Esophagus (tissue), 2 donors: ENCODE measurements around the gene SPRN. TPM values are rescaled to one million over a fixed set of nuclear protein-coding genes. Genes with fewer than 3 reads are reported as not detected.
"Not testable (repeated sequence)": the region's sequence is repeated elsewhere in the genome, so short reads cannot be mapped to it uniquely, and the experiment has no call there.

Experiments used
- H3K27ac ChIP-seq, 2 donors: one replicate each; pipeline ENCODE4 v1.5.1; 2013; ENCODE audit warnings: low read depth in 2 of 2, mild to moderate bottlenecking in 2 of 2, inconsistent platforms in 1 of 2, low read length in 1 of 2, moderate library complexity in 1 of 2
- H3K27me3 ChIP-seq, 2 donors: one replicate each; pipeline ENCODE4 v1.6.1; 2013; ENCODE audit warnings: low read length in 2 of 2, control low read depth in 1 of 2, mild to moderate bottlenecking in 1 of 2; ENCODE audit not compliant: insufficient read depth in 2 of 2, control insufficient read depth in 1 of 2
- H3K36me3 ChIP-seq, 2 donors: one replicate each; pipeline ENCODE4 v1.6.1; 2013; ENCODE audit warnings: low read length in 1 of 2; ENCODE audit not compliant: control insufficient read depth in 2 of 2, insufficient read depth in 2 of 2
- H3K4me1 ChIP-seq, 2 donors: one replicate each; pipeline ENCODE4 v1.6.1; 2013; ENCODE audit warnings: low read length in 1 of 2; ENCODE audit not compliant: control insufficient read depth in 2 of 2, insufficient read depth in 2 of 2
- H3K4me3 ChIP-seq, 2 donors: one replicate each; pipeline ENCODE4 v1.5.1; 2013; ENCODE audit warnings: low read length in 2 of 2, mild to moderate bottlenecking in 2 of 2, low read depth in 1 of 2, moderate library complexity in 1 of 2
- H3K9me3 ChIP-seq, 2 donors: one replicate each; pipeline ENCODE4 v1.6.1; 2013; ENCODE audit warnings: mild to moderate bottlenecking in 2 of 2, low read depth in 1 of 2, low read length in 1 of 2, moderate library complexity in 1 of 2; ENCODE audit not compliant: control insufficient read depth in 2 of 2, insufficient read depth in 1 of 2
- WGBS, 2 donors: extraction: QIAGEN DNeasy Blood & Tissue Kit; methylation state at CpG; one replicate each; pipeline ENCODE4 v1.1.7; 2013; 5-methylcytosine and 5-hydroxymethylcytosine counted together
- polyA plus RNA-seq, 2 donors: library from polyadenylated mRNA; stranded (reverse); fragments of 200-250 nt; gene quantifications; one replicate each; pipeline ENCODE4 v1.2.3, GENCODE V29; 2013
- donor health status: healthy with polysubstance abuse.
- donor health status: Bipolar disorder and iron deficiency.

The SPRN gene
- polyA plus RNA-seq, 2 donors = 0.11 to 0.33 TPM

DNA sequence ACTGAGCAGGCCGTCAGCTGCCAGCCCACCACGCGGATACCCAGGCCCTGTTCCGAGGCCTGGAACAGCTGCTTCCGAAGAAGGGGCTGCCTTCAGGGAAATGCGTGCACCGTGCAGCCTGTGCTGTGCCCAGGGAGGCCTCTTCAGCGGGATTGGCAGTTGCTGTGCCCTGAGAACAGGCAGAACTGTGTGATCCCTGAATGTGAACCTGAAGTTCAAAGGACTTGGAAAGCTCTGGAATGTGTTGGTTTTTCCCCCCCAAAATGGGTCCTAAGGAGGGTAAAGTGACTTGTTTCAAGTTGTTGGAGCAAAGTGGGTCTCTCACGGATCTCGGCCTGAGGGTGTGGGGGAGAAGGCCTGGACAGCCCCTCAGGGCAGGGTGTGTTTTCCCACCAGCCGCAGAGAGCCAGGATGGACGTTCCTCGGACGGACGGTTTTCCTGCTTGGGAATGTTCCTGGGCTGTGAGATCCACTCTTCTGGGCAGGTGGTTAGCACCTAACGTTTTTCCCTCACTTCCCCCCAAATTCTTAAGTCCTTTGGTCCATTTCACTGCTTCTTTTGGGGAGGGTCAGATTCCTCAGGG lies 2.1 kb downstream of the SPRN start:
- no peak overlapping the region for H3K27ac ChIP-seq
- WGBS, 2 donors = 75% methylated on average over 16 of the region's 16 CpGs

GRCh38 chr10:133421336-133422222 lies 2.8 kb downstream of the SPRN start:
- Histone ChIP-seq H3K36me3 (peaks cover 0 to 26% of the 10 kb centered on the region in 2 donors), H3K4me1 (peaks cover 0 to 6% of the 10 kb centered on the region in 2 donors), H3K27ac (no peak overlapping the region), H3K27me3 (peaks cover 0 to 7% of the 10 kb centered on the region in 2 donors), H3K9me3 (no peaks in the 10 kb centered on the region), H3K4me3 (no peak overlapping the region)
- WGBS, 2 donors = 80 to 87% methylated on average over 16 of the region's 17 CpGs

More for the DNA sequence above, 2.1 kb downstream of the SPRN start:
- peaks cover 0 to 7% of the 10 kb centered on the region in 2 donors for H3K27me3 ChIP-seq
- peaks cover 0 to 6% of the 10 kb centered on the region in 2 donors for H3K4me1 ChIP-seq
- H3K4me3 ChIP-seq = no peak overlapping the region
- no peaks in the 10 kb centered on the region for H3K9me3 ChIP-seq
- H3K36me3 ChIP-seq = peaks cover 0 to 26% of the 10 kb centered on the region in 2 donors

- Histone ChIP-seq H3K27me3 (peaks cover 0 to 7% of the 10 kb centered on the region in 2 donors), H3K27ac (no peak overlapping the region), H3K4me3 (no peak overlapping the region), H3K9me3 (no peaks in the 10 kb centered on the region), H3K4me1 (peaks cover 0 to 6% of the 10 kb centered on the region in 2 donors), H3K36me3 (peaks cover 0 to 29% of the 10 kb centered on the region in 2 donors)
- 94 to 97% methylated on average over 6 of the region's 6 CpGs for WGBS, 2 donors
These were observed 3.8 kb downstream of the SPRN start for GRCh38 chr10:133420579-133420978.

DNA sequence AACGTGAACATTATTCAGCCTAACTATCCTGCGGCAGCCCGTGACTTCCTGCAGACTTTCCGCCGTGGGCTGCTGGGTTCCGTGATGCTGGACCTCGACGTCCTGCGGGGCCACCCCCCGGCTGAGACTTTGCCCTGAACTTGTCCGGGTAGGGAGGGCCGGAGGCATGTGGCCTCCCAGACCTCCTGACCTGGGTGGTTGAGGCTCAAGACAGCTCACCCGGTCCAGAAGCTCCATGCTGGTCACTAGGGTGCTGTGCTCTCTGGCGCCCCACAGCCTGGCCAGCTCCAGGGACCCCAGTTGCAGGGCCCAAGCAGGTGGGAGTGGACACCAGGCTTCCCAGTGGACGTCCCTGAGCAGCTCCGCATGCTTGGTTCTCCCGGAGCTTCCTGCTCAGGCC lies 4.4 kb downstream of the SPRN start:
- H3K27me3 ChIP-seq = peaks cover 0 to 7% of the 10 kb centered on the region in 2 donors
- H3K4me1 ChIP-seq = peaks cover 0 to 6% of the 10 kb centered on the region in 2 donors
- WGBS, 2 donors = 91% methylated on average over 17 of the region's 17 CpGs
- no peak overlapping the region for H3K27ac ChIP-seq
- peaks cover 0 to 30% of the 10 kb centered on the region in 2 donors for H3K36me3 ChIP-seq
- H3K4me3 ChIP-seq = no peak overlapping the region
- no peaks in the 10 kb centered on the region for H3K9me3 ChIP-seq

GRCh38 chr10:133419211-133419950 lies 5.0 kb downstream of the SPRN start:
- WGBS, 2 donors = 92 to 94% methylated on average over 34 of the region's 34 CpGs
- H3K4me3 ChIP-seq = no peak overlapping the region
- H3K4me1 ChIP-seq = peaks cover 0 to 6% of the 10 kb centered on the region in 2 donors
- H3K36me3 ChIP-seq = peaks cover 0 to 32% of the 10 kb centered on the region in 2 donors
- no peak overlapping the region for H3K27ac ChIP-seq
- H3K27me3 ChIP-seq = peaks cover 0 to 7% of the 10 kb centered on the region in 2 donors
- H3K9me3 ChIP-seq = no peaks in the 10 kb centered on the region

GRCh38 chr10:133418289-133418993 lies 6.0 kb downstream of the SPRN start:
- H3K4me1 ChIP-seq = peaks cover 0 to 6% of the 10 kb centered on the region in 2 donors
- no peaks in the 10 kb centered on the region for H3K9me3 ChIP-seq
- H3K36me3 ChIP-seq = peaks cover 0 to 32% of the 10 kb centered on the region in 2 donors
- H3K27ac ChIP-seq = no peak overlapping the region
- no peak overlapping the region for H3K4me3 ChIP-seq
- peaks cover 0 to 6% of the 10 kb centered on the region in 2 donors for H3K27me3 ChIP-seq
- WGBS, 2 donors = 96 to 97% methylated on average over 14 of the region's 14 CpGs

- H3K36me3 ChIP-seq = peaks cover 0 to 28% of the 10 kb centered on the region in 2 donors
- H3K4me1 ChIP-seq = no peaks in the 10 kb centered on the region
- WGBS, 2 donors = 91 to 96% methylated on average over 25 of the region's 25 CpGs
- no peaks in the 10 kb centered on the region for H3K9me3 ChIP-seq
- H3K27ac ChIP-seq = no peak overlapping the region
- no peaks in the 10 kb centered on the region for H3K27me3 ChIP-seq
- H3K4me3 ChIP-seq = no peak overlapping the region
These were observed 8.7 kb downstream of the SPRN start for GRCh38 chr10:133415752-133416151.

GRCh38 chr10:133414401-133414800 lies 10.0 kb downstream of the SPRN start:
- not testable (repeated sequence) for H3K4me3 ChIP-seq, H3K4me1 ChIP-seq, H3K27ac ChIP-seq, H3K27me3 ChIP-seq, H3K9me3 ChIP-seq
- peaks cover 0 to 15% of the 10 kb centered on the region in 2 donors for H3K36me3 ChIP-seq
- 98% methylated on average over 17 to 22 of the region's 23 CpGs for WGBS, 2 donors

DNA sequence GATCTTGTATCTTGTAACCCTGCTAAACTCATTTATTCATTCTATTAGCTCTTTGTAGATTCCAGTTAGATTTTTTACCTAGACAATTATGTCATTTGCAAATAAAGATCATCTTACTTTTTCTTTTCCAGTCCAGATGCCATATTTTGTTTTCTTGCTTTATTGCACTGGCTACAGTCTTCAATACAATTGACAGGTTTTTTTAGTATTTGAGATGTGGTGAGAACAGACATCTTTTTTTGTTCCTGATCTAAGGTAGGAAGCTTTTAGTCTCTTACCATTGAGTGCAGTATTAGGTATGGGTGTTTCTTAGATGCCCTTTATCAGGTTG lies 12.1 kb downstream of the SPRN start:
- no peaks in the 10 kb centered on the region for H3K9me3 ChIP-seq
- no peaks in the 10 kb centered on the region for H3K27me3 ChIP-seq
- peaks cover 0 to 6% of the 10 kb centered on the region in 2 donors for H3K36me3 ChIP-seq
- H3K4me1 ChIP-seq = no peaks in the 10 kb centered on the region
- no peak overlapping the region for H3K4me3 ChIP-seq
- no peak overlapping the region for H3K27ac ChIP-seq
